Measurements from ENCODE around the gene SCUBE3.

GRCh38 chr6:35213298-35213791 lies 411 bp upstream of the SCUBE3 start:
- no peak for TF ChIP-seq BRD4 (CRISPR knock-in tag; IDR thresholded peaks at IDR 0.05)
- no peak for TF ChIP-seq USF2 (IDR thresholded peaks at IDR 0.05; ENCODE audit: low read depth, low read length)
- no peak for TF ChIP-seq USF2 (CRISPR knock-in tag; IDR thresholded peaks at IDR 0.05; ENCODE audit: borderline replicate concordance)
- TF ChIP-seq TBX2 (CRISPR knock-in tag; IDR thresholded peaks at IDR 0.05; ENCODE audit: borderline replicate concordance) = no peak
- no peak for TF ChIP-seq ZNF614 (CRISPR knock-in tag; IDR thresholded peaks at IDR 0.05; ENCODE audit: borderline replicate concordance)
- TF ChIP-seq ZFP91 (CRISPR knock-in tag; IDR thresholded peaks at IDR 0.05; ENCODE audit: borderline replicate concordance) = no peak
- TF ChIP-seq ZSCAN20 (CRISPR knock-in tag; IDR thresholded peaks at IDR 0.05; ENCODE audit: borderline replicate concordance) = no peak
- TF ChIP-seq EZH2 (conservative IDR thresholded peaks at IDR 0.05; ENCODE audit: low read depth, low read length) = no peak
- TF ChIP-seq STAT6 (CRISPR knock-in tag; IDR thresholded peaks at IDR 0.05; ENCODE audit: borderline replicate concordance) = no peak
- no peak for TF ChIP-seq BORCS8-MEF2B (CRISPR knock-in tag; IDR thresholded peaks at IDR 0.05)
- TF ChIP-seq EP300 (IDR thresholded peaks at IDR 0.05; ENCODE audit: low read depth in 2 of 2, low read length in 2 of 2) = no peak
- TF ChIP-seq EP300 (CRISPR knock-in tag; IDR thresholded peaks at IDR 0.05; ENCODE audit: borderline replicate concordance) = no peak
- TF ChIP-seq XRCC5 (optimal IDR thresholded peaks at IDR 0.05; ENCODE audit: low read length) = no peak
- TF ChIP-seq GABPB1 (CRISPR knock-in tag; IDR thresholded peaks at IDR 0.05) = peak; percentile 16; the same call in 1 of the 2 replicates
- no peak for TF ChIP-seq ZNF446 (CRISPR knock-in tag; IDR thresholded peaks at IDR 0.05)
